HEK293T (cell line): ENCODE measurements around the gene SLC6A1.

Source experiments
- ARNT ChIP-seq: fragments of 450-650 bp; IDR thresholded peaks from 2 replicates; pipeline ENCODE4 v1.6.1; 2017; ENCODE audit warnings: mild to moderate bottlenecking
- BHLHE40 ChIP-seq: fragments of 450-650 bp; IDR thresholded peaks from 2 replicates; pipeline ENCODE4 v1.6.1; 2016; ENCODE audit warnings: mild to moderate bottlenecking, moderate library complexity, borderline replicate concordance
- CTBP1 ChIP-seq: fragments of 450-650 bp; IDR thresholded peaks from 2 replicates; pipeline ENCODE4 v1.6.1; 2016; ENCODE audit warnings: borderline replicate concordance
- ELF4 ChIP-seq: fragments of 450-650 bp; IDR thresholded peaks from 2 replicates; pipeline ENCODE4 v1.6.1; 2017; ENCODE audit warnings: antibody characterized with exemption
- FOXA1 ChIP-seq: fragments of 450-650 bp; IDR thresholded peaks from 2 replicates; pipeline ENCODE4 v1.6.1; 2016; ENCODE audit warnings: mild to moderate bottlenecking
- FOXK2 ChIP-seq: fragments of 450-650 bp; IDR thresholded peaks from 2 replicates; pipeline ENCODE4 v1.6.1; 2016; ENCODE audit warnings: mild to moderate bottlenecking
- HDGF ChIP-seq: fragments of 450-650 bp; IDR thresholded peaks from 2 replicates; pipeline ENCODE4 v1.6.1; 2017; ENCODE audit warnings: antibody characterized with exemption, borderline replicate concordance
- L3MBTL2 ChIP-seq: fragments of 450-650 bp; conservative IDR thresholded peaks from 2 replicates; pipeline ENCODE4 v1.6.1; 2016; ENCODE audit warnings: mild to moderate bottlenecking
- SP1 ChIP-seq: fragments of 450-650 bp; IDR thresholded peaks from 2 replicates; pipeline ENCODE4 v1.6.1; 2017
- TARDBP ChIP-seq: fragments of 450-650 bp; IDR thresholded peaks from 2 replicates; pipeline ENCODE4 v1.6.1; 2016
- ZNF384 ChIP-seq: fragments of 450-650 bp; IDR thresholded peaks from 2 replicates; pipeline ENCODE4 v1.6.1; 2016
- TF ChIP-seq, protein P1 (sequence below): fragments of 450-650 bp; IDR thresholded peaks from 2 replicates; pipeline ENCODE4 v1.6.1; 2016

DNA sequence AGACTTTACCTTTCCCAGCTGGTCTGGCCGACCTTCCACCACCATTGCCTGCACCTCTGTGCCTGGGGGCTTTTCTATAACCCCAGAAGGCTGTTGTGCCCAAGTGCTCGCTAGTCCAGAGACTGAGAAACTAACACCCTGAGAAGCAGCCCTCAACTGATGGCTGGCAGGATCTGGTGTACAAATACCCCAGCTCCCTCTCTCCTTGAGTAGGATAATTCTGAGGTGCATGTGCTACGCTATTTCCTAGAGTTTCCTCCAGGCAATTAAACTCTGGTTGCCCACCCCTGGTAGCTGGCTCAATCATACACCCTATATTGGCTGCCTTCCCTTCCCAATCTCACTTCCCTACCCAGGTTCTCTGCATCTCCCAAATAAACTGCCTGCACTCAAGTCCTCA is 11.5 kb upstream of the SLC6A1 start:
- TF ChIP-seq ARNT (no peak), BHLHE40 (no peak), TARDBP (no peak), FOXA1 (no peak), SP1 (no peak), CTBP1 (no peak), ELF4 (no peak), ZNF384 (no peak), L3MBTL2 (no peak), FOXK2 (no peak), HDGF (no peak)
- TF ChIP-seq, protein P1, sequence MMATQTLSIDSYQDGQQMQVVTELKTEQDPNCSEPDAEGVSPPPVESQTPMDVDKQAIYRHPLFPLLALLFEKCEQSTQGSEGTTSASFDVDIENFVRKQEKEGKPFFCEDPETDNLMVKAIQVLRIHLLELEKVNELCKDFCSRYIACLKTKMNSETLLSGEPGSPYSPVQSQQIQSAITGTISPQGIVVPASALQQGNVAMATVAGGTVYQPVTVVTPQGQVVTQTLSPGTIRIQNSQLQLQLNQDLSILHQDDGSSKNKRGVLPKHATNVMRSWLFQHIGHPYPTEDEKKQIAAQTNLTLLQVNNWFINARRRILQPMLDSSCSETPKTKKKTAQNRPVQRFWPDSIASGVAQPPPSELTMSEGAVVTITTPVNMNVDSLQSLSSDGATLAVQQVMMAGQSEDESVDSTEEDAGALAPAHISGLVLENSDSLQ, result no peak
